IPS-18c (cell line): ENCODE measurements around the gene TGFBR3.
"Not testable (repeated sequence)": the region's sequence is repeated elsewhere in the genome, so short reads cannot be mapped to it uniquely, and the experiment has no call there.

Experiments used
- H3K4me3 ChIP-seq: 2 replicates; pipeline ENCODE4 v1.7.0; 2013; ENCODE audit warnings: low read depth, mild to moderate bottlenecking, low read length, moderate library complexity; ENCODE audit not compliant: insufficient read depth
- H3K9me3 ChIP-seq: one replicate; pipeline ENCODE4 v1.6.1; 2013; ENCODE audit warnings: mild to moderate bottlenecking, low read length, moderate library complexity; ENCODE audit not compliant: control insufficient read depth, insufficient read depth

TGFBR3 gene

DNA sequence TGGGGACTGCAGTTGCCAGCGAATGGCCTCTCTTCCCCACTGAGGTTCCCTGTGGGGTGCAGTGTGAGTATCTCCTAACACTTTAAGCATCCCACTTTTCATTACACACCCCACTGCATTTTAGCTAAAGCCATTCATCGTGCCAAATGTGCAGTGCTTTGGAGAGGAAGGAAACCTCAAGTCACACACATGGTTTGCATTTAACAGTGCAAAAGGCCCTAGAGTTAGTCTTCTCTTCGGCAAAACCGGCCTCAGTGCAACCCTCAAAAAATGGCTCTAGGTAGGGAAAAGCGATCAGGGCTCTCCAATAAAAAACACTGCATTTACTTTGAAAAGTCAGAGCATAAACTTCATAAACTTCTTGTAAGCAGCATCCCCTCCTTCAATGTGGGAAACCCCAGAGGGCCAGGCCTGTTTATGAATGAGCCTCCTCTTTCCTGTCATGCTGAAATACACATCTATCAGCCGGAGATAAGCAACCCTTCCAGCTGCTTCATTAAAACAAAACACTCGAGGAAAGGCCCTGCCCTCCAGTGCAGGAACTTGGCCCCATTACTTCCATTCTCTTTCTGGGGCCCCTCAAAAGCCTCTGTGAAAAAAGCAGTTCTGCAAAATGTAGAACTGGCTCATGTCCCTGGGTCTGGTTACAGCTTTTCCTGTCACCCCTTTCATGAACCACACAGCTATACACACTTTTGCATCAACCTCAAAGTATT, 201.3 kb downstream of the TGFBR3 start:
- H3K4me3 ChIP-seq: no peak overlapping the region
- no peaks in the 10 kb centered on the region for H3K9me3 ChIP-seq

DNA sequence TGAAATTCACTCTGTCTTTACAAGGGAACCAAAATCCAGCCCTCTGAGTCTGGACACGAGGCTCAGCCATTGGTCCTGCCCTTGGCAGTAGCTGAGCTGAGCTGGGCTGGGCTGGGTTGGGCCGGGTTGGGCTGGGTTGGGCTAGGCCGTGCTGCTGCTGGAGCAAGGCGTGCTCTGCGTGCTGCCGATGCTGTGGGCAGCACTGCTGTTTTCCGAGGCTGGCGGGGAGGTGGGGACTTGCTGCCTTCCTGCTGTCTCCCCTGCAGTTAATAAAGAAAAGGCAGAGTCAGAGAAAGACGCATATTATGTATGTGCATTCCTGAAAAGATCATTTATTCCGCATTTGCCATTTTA, 202.4 kb downstream of the TGFBR3 start:
- Histone ChIP-seq H3K4me3 (no peak overlapping the region), H3K9me3 (no peaks in the 10 kb centered on the region)

DNA sequence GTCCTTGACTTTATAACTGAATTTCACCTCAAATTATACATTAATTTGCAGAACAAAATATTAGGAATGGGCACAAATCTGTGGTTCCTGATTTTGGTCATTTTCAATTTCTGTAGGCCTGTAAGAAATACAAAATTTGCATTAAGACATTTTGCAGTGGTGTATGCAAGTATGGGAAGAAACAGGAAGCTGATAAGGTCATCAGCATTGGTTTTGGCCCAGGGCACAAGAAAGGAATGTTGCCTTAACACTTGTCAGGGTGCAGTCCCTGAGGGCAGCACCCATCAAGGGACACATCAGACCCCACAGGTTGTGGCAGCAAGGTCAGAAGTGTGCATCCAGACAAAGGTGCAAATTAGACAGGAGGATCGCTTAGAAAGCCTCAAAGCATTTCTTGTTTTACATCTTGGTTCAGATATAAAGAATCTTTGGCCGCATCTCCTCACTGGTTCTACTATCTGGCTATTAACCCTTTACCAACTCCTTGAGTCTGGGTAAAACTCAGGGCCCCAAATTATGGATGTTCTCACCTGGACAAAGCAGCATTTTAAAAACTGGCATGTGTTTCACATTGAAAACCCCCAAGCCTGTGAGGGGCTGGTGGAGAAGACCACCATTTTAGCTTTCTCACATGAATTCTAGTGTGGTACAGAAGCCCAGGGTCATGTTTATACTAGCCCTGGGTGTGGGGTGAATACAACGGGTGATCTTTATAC, 202.9 kb downstream of the TGFBR3 start:
- Histone ChIP-seq H3K9me3 (no peaks in the 10 kb centered on the region), H3K4me3 (no peak overlapping the region)

DNA sequence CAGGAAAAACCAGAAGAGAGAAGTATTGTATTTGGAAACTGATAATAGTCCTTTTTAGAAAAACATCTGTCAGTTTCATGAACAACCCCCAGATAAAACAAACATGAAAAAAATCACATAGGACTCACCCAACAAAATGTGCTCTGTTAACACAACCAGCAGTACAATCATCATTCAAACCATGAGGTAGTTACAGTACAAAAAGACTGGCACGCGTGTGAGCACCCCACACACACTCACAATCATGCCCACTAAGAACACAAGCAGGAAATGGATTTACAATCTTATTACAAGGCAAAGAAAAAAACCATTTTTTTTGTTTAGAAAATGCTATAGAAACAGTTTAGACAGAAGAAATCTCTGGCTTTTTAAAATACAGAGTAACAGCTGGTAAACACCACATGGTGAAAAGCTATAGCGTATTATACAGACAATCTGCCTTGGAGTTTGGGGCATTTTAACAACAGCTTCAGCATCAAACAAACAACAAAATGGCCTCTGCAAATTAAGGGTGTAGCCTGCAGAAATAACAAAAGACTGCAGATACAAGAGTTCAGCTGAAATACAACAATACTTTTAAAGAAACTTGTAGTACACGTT, 205.3 kb downstream of the TGFBR3 start:
- Histone ChIP-seq H3K4me3 (no peak overlapping the region), H3K9me3 (no peaks in the 10 kb centered on the region)

DNA sequence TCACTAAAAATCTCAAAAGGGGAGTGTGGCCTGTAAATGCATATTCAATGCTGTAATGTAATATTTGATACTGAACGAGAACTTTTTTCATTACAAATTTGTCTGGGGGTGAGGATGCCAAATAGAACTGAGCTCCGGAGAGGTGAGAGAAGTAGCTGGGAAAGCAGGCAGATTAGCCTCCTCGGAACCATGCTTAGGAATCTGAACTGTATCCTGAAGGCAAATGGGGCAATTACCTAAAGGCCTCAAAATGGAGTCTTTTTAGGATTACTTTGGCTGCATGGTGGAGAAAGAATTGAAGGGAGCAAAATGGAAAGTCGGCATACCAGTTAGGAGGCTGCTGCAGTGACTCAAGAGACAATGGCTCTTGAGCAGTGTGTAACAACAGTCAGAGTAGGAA, 206.5 kb downstream of the TGFBR3 start:
- H3K9me3 ChIP-seq: no peaks in the 10 kb centered on the region
- H3K4me3 ChIP-seq: no peak overlapping the region

DNA sequence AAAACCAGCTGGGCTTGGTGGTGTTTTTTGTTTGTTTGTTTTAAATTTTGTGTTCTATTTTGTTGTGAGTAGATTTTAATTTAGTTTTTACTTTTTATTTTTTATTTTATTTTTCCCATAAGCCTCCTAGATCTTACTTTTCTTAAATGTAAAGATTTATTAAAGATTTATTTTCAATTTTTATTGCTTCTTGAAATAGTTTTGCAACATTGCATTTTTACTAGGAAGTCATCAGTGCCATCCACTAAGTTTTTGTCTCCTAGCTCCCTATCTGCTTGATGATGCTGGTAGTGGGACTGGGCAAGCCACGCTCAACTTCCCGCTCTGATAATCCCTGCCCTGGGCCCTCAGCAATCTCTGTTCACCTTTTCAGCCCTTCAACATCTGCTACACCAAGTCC, 209.9 kb downstream of the TGFBR3 start:
- Histone ChIP-seq H3K9me3 (no peaks in the 10 kb centered on the region), H3K4me3 (no peak overlapping the region)

DNA sequence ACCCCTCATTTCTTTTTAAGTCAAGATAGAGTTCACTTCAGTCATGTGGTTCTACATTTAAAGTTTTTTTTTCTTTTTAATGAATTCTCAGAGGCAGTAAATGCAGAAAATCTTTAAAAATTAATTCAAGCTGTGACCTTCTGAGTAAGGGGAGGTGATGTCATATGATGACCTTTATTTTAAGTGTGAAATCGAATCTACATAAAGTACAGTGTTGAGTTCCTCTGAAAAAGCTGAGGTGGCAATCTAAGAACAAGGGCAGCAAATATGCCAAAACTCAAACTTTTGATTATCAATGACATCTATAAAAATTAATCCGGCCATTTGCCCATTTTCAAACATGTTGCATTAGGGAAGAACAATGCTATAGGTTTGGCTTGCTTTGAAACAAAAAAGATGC, 211.8 kb downstream of the TGFBR3 start:
- Histone ChIP-seq H3K9me3 (no peaks in the 10 kb centered on the region), H3K4me3 (no peak overlapping the region)

DNA sequence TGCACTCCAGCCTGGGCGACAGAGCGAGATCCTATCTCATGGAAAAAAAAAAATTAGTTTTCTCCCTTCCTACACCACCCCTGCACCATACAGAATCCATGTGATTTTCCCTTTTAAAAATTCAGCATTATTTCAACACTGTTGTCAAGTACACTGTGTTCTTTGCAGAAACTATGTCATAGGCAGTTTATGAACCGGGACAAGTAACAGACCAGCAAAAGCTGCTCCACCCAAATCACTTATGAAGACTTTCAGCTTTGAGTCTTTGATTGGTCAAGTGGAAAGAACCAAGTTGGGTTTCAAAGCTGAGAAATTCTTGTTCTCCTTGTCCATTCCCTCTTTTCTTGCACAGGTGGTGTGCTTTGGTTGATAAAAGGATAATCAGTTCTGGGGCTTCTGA, 212.3 kb downstream of the TGFBR3 start:
- Histone ChIP-seq H3K4me3 (no peak overlapping the region), H3K9me3 (no peaks in the 10 kb centered on the region)

DNA sequence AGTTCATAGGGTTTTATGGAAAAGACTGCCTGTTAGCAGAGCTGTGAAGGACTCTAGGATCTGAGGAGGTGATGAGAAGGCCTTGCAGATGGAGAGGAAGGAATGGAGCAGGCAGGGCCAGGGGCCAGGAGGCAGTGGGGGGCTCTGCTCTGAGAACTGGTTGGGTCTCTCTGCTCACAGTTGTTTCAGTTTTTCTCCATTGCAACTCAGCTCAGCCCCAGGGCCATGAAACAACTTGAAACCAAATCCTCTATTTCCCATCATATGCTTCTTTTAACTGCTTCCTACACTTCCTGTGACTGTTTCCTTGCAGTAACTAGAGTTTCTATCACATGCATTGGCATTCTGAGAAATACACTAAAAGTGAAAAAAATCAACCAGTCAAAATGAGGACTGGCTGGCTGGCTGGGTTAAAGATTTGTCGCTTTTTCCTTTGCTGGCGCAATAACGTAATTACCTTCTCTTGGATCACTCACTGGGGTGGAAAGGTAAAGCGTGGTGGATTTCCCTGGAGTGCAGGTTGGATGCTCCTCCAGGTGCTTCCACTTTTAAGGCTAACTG, 213.3 kb downstream of the TGFBR3 start:
- Histone ChIP-seq H3K9me3 (no peaks in the 10 kb centered on the region), H3K4me3 (no peak overlapping the region; the same call in 1 of the 2 replicates)

DNA sequence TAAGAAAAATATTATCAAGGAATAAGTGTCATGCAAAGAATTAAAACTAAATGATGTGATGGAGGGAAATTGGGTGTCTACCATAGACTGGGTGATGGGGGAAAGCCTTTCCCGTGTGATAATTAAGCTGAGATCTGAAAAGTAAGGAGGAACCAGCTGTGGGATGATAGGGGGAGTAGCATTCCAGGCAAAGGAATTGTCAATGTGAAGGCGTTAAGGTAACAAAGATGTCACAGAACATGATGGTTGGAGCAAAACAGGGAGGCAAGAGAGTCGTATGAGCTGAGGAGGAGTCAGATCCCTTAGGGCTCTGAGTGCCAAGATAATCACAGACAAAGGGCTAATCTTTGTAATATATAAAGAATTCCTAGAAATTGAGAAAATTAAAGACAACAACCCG, 215.2 kb downstream of the TGFBR3 start:
- no peak overlapping the region for H3K4me3 ChIP-seq
- H3K9me3 ChIP-seq: no peaks in the 10 kb centered on the region

DNA sequence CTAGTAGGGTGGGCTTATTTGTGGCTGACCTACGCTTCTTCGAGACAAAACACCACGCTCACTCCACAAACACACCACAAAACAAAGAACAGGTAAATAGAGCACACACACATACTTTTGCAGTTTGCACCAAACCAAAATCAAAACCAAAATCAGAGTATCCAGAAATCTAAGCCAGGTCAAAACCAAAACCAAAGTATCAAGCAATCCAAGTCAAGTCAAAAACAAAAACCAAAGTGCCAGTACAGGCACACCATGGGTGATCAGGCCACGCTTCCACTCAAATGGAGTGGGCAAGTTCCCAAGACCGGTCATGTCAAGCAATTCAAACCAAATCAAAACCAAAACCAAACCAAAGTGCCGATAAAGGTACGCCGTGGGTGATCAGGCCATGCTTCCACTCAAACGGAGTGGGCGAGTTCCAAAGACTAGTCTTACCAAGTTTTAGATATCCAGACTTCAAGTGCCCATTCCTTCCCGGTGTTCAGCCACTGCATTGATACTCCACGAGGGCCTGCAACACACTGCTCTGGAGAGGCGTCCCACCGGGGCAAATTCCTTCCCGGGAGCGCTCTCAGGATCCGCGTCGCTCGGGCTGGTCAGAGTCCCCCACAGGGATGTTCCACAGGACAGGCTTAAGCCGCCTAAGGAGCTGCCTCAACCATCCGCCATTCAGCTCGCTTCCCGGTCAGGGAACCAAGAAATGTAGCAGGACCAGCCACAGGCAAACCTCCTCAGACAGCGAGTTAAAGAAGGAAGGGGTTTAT, 216.2 kb downstream of the TGFBR3 start:
- H3K9me3 ChIP-seq: no peaks in the 10 kb centered on the region
- H3K4me3 ChIP-seq: no peak overlapping the region

DNA sequence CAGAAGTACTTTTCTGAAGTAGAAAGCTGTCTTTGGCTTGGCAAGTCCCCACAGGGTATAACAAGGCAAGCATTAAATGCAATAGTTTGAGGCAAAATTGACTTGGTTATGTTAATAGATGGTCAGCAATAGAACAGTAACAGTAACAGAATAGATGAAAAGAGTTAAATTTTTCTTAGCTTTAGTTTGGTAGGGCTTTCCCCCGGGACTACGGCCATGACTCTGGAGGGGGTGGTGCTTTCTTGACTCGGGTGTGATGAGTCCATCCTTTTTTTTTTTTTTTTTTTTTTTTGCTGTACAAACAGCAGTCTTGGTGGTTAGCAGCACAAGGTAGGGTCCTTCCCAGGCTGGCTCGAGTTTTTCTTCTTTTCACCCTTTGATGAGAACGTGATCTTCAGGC, 219.3 kb downstream of the TGFBR3 start:
- H3K4me3 ChIP-seq, H3K9me3 ChIP-seq: not testable (repeated sequence)

DNA sequence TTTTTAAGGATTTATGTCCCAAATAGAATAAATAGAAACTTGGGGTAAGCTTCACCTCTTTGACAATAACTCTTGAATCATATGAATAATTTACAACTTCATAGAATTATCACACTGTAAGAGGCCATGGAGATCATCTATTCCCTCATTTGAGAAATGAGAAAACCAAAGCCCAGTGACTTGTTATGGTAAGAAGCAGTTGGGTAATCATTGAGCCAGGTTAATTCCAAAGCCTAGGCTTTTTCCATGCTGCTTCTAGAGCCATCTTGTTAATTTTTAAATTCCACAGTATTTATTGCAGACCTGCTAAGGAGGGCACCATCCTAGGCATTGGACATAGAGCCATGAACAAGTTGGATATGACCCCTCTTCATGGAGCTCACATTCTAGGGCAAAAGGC, 224.8 kb downstream of the TGFBR3 start:
- H3K9me3 ChIP-seq: peaks cover 2% of the 10 kb centered on the region
- H3K4me3 ChIP-seq: no peak overlapping the region

DNA sequence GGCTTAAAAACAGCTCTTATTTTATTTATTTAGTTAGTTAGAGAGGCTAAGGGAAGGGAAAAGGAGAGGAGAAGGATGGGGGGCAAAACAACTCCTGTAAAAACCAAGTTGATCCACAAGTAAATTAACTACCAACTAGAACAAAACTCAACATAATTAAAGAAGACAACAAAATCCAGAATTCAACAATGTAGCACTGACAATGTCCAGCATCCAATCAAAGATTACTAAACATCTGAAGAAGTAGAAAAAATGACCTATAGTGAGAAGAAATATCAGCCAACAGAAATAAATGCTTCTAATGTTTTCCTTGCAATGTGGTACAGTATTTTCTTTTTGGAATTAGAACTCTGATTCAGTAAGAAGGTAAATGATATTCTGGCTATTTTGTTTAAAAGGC, 225.2 kb downstream of the TGFBR3 start:
- Histone ChIP-seq H3K4me3 (no peak overlapping the region), H3K9me3 (peaks cover 2% of the 10 kb centered on the region)

DNA sequence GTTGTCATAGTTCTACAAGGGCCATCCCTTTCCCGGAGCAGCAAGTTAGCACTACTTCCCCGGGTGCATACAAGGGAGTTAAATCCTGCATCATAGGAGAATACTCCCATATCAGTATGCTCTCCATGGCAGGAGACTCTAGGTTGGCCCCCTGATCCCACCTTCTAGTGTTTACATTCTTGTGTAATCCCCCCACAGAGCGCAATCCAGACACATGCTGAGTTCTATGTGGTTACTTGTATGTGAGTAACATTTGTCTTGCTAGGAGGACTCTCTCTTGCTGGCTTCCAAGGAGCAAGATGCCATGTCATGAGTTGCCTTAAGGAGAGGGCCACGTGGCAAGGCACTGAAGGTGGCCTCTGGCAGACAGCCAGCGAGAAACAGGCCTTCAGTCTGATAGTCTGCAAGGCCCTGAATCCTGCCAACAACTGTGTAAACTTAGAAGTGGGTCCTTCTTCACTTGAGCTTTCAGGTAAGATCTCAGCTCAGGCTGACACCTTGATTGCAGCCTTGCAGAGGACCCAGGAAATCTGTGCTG, 230.0 kb downstream of the TGFBR3 start:
- Histone ChIP-seq H3K9me3 (peaks cover 2% of the 10 kb centered on the region), H3K4me3 (no peak overlapping the region)

DNA sequence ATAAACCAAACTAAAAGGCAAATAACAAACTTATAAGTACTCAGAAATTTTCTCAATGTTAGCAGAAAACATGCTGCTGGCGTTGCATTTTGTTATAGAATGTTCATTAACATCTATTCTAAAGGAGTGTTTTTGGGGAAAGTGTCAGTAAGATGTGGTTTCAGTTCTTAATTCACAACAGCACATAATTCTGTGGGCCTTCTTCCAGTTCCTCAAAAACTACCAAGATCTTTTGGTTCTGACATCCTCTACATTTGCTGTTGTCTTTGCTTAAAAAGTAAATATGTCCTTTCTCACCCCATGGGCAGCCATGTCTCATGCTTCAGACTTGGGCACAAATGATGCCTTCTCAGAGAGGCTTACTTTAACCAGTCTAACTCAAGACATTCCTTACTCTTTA, 232.8 kb downstream of the TGFBR3 start:
- Histone ChIP-seq H3K4me3 (no peak overlapping the region), H3K9me3 (peaks cover 2% of the 10 kb centered on the region)

DNA sequence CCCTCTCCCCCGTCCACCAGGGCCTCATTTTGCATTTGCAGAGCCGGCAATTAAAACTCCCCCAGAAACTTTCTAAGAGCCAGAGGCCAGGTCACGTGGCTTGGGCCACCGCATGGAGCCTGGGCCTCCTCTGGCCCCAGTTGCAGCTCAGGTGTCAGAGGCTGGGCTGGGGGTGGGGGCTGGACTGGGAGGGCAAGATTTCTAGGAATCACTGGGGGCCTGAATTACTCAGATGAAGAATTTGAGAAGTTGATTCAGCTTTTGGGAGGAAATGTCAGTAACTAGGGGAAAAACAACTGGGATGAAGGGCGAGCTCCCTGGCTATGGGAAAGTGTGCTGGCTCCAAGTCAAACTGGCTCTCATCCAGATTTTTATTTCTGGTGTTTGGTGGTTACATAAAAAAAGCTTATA, 234.3 kb downstream of the TGFBR3 start:
- Histone ChIP-seq H3K4me3 (no peak overlapping the region), H3K9me3 (peaks cover 2% of the 10 kb centered on the region)
